DND-41 (cell line): ENCODE measurements around the gene CLCN3.

Source experiments
- CTCF ChIP-seq: IDR thresholded peaks from 2 replicates; pipeline ENCODE4 v1.5.1; 2012; ENCODE audit warnings: borderline replicate concordance, low read length, moderate library complexity, mild to moderate bottlenecking; ENCODE audit not compliant: poor library complexity, severe bottlenecking; ENCODE audit errors: extremely low read depth
- EZH2 ChIP-seq: IDR thresholded peaks from 3 replicates; pipeline ENCODE4 v1.6.1; 2012; ENCODE audit warnings: borderline replicate concordance, low read depth, mild to moderate bottlenecking, moderate library complexity, low read length, inconsistent platforms; ENCODE audit not compliant: severe bottlenecking

- no peak for TF ChIP-seq CTCF
- no peak for TF ChIP-seq EZH2
These were observed 39.6 kb downstream of the CLCN3 start for GRCh38 chr4:169659716-169660670.
